GM23338 (cell line): ENCODE results near the gene MAPK14. TPM values are rescaled to one million over a fixed set of nuclear protein-coding genes. Genes with fewer than 3 reads are reported as not detected.
"Not testable (repeated sequence)": the region's sequence is repeated elsewhere in the genome, so short reads cannot be mapped to it uniquely, and the experiment has no call there.

ENCODE experiments used
- ATAC-seq: fragments of 200-7000 bp; cut with Tn5 transposase; 3 replicates; pipeline ENCODE4 v1.9.1; 2020
- DNase-seq: peaks from one replicate; pipeline ENCODE4 v3.0.0-alpha.2; 2015; ENCODE audit warnings: low spot score
- H2AFZ ChIP-seq: fragments of 200-600 bp; sonication (generic); 2 replicates; pipeline ENCODE4 v1.8.0; 2016; ENCODE audit warnings: antibody characterized with exemption, mild to moderate bottlenecking, moderate library complexity
- H3F3A ChIP-seq: fragments of 200-600 bp; sonication (generic); replicated peaks from 2 replicates; pipeline ENCODE4 v1.8.0; 2017; ENCODE audit warnings: antibody characterized with exemption, mixed run types, low read depth
- H3K27ac ChIP-seq: fragments of 200-600 bp; sonication (generic); 2 replicates; pipeline ENCODE4 v1.6.1; 2016; ENCODE audit warnings: low read depth
- H3K27me3 ChIP-seq: fragments of 200-600 bp; sonication (generic); 2 replicates; pipeline ENCODE4 v1.8.0; 2016; ENCODE audit warnings: mild to moderate bottlenecking, mixed run types, moderate library complexity; ENCODE audit not compliant: insufficient read depth
- H3K36me3 ChIP-seq: fragments of 200-600 bp; sonication (generic); 2 replicates; pipeline ENCODE4 v1.8.0; 2016; ENCODE audit warnings: mild to moderate bottlenecking; ENCODE audit not compliant: insufficient read depth
- H3K4me1 ChIP-seq: fragments of 200-600 bp; sonication (generic); 2 replicates; pipeline ENCODE4 v1.8.0; 2016; ENCODE audit warnings: mild to moderate bottlenecking, moderate library complexity; ENCODE audit not compliant: insufficient read depth
- H3K4me2 ChIP-seq: fragments of 200-600 bp; sonication (generic); 2 replicates; pipeline ENCODE4 v1.7.1; 2017; ENCODE audit warnings: mixed run types
- H3K4me3 ChIP-seq: fragments of 200-600 bp; sonication (generic); 2 replicates; pipeline ENCODE4 v1.6.1; 2016; ENCODE audit warnings: mixed run types
- H3K79me2 ChIP-seq: fragments of 200-600 bp; sonication (generic); replicated peaks from 2 replicates; pipeline ENCODE4 v1.8.0; 2017; ENCODE audit warnings: mild to moderate bottlenecking; ENCODE audit not compliant: insufficient read depth
- H3K9me2 ChIP-seq: fragments of 200-600 bp; sonication (generic); 2 replicates; pipeline ENCODE4 v1.8.0; 2017; ENCODE audit not compliant: insufficient read depth
- H4K20me1 ChIP-seq: fragments of 200-600 bp; sonication (generic); replicated peaks from 2 replicates; pipeline ENCODE4 v1.8.0; 2017; ENCODE audit warnings: mild to moderate bottlenecking; ENCODE audit not compliant: insufficient read depth
- H3K27ac Mint-ChIP-seq: 2 replicates; pipeline ENCODE4 v1.8.0; 2020; ENCODE audit warnings: inconsistent platforms, mild to moderate bottlenecking, moderate library complexity, mixed read lengths
- H3K27me3 Mint-ChIP-seq: 3 replicates; pipeline ENCODE4 v1.8.0; 2022; ENCODE audit warnings: low read depth, mild to moderate bottlenecking, moderate library complexity, mixed read lengths, inconsistent platforms; ENCODE audit not compliant: insufficient read depth, poor library complexity
- H3K36me3 Mint-ChIP-seq: 3 replicates; pipeline ENCODE4 v1.8.0; 2021; ENCODE audit warnings: low read depth, mild to moderate bottlenecking, inconsistent platforms, moderate library complexity, mixed read lengths
- H3K4me1 Mint-ChIP-seq: 3 replicates; pipeline ENCODE4 v1.8.0; 2020; ENCODE audit warnings: mild to moderate bottlenecking, inconsistent platforms, mixed read lengths
- H3K4me3 Mint-ChIP-seq: 3 replicates; pipeline ENCODE4 v1.8.0; 2021; ENCODE audit warnings: moderate library complexity, mild to moderate bottlenecking, inconsistent platforms, mixed read lengths
- H3K9me3 Mint-ChIP-seq: 3 replicates; pipeline ENCODE4 v1.8.0; 2020; ENCODE audit warnings: moderate library complexity, mild to moderate bottlenecking, inconsistent platforms, mixed read lengths
- CREB1 ChIP-seq: fragments of 250-450 bp; sonication (Bioruptor Pico); IDR thresholded peaks from 2 replicates; pipeline ENCODE4 v1.5.0; 2020; ENCODE audit warnings: low read depth, mild to moderate bottlenecking, moderate library complexity
- EZH2 ChIP-seq: fragments of 200-600 bp; sonication (generic); IDR thresholded peaks from one replicate; pipeline ENCODE4 v1.8.0; 2017; ENCODE audit warnings: antibody characterized with exemption, mild to moderate bottlenecking, low read depth; ENCODE audit not compliant: unreplicated experiment
- EZH2phosphoT487 ChIP-seq: fragments of 200-600 bp; sonication (generic); IDR thresholded peaks from one replicate; pipeline ENCODE4 v1.8.1; 2018; ENCODE audit warnings: antibody characterized with exemption; ENCODE audit not compliant: unreplicated experiment
- JUNB ChIP-seq: IDR thresholded peaks from one replicate; pipeline ENCODE4 v1.6.1; 2016; ENCODE audit warnings: antibody characterized with exemption; ENCODE audit not compliant: unreplicated experiment
- NANOG ChIP-seq: IDR thresholded peaks from 2 replicates; pipeline ENCODE4 v1.6.1; 2016; ENCODE audit warnings: antibody characterized with exemption, borderline replicate concordance
- POLR2AphosphoS5 ChIP-seq: IDR thresholded peaks from 2 replicates; pipeline ENCODE4 v1.6.1; 2016; ENCODE audit warnings: antibody characterized with exemption, low read depth
- REST ChIP-seq: IDR thresholded peaks from one replicate; pipeline ENCODE4 v1.6.1; 2018; ENCODE audit warnings: antibody characterized with exemption; ENCODE audit not compliant: unreplicated experiment
- STAT1 ChIP-seq: IDR thresholded peaks from one replicate; pipeline ENCODE4 v1.6.1; 2016; ENCODE audit warnings: antibody characterized with exemption; ENCODE audit not compliant: unreplicated experiment
- ZNF114 ChIP-seq: fragments of 250-450 bp; sonication (Bioruptor Pico); IDR thresholded peaks from 2 replicates; pipeline ENCODE4 v1.5.0; 2020; ENCODE audit warnings: mild to moderate bottlenecking, moderate library complexity
- ZNF331 ChIP-seq: fragments of 250-450 bp; sonication (Bioruptor Pico); IDR thresholded peaks from 2 replicates; pipeline ENCODE4 v1.5.0; 2020; ENCODE audit warnings: low read depth, mild to moderate bottlenecking, moderate library complexity
- polyA plus RNA-seq: library from polyadenylated mRNA; unstranded; fragments of >200 nt; fragmentation: Nextera tagmentation; extraction: Ambion mirVana; gene quantifications from 2 replicates; pipeline ENCODE4 v1.2.1, GENCODE V29; 2016
- total RNA-seq: library from RNA; depleted of rRNA; stranded (reverse); fragments of >200 nt; shearing (Covaris generic); gene quantifications from 2 replicates; pipeline ENCODE4 v1.2.3, GENCODE V29; 2014
- TF ChIP-seq, protein P1 (sequence below), 2 experiments: fragments of 200-600 bp in 1 of 2; sonication (generic) in 1 of 2; conservative IDR thresholded peaks; 2 replicates each; pipeline versions ENCODE4 v1.5.1 to v1.6.1; 2016 to 2017; ENCODE audit warnings: antibody characterized with exemption in 2 of 2, low read depth in 2 of 2, mild to moderate bottlenecking in 2 of 2, moderate library complexity in 1 of 2
- TF ChIP-seq, protein P2 (sequence below): IDR thresholded peaks from 2 replicates; pipeline ENCODE4 v1.6.1; 2016; ENCODE audit warnings: antibody characterized with exemption

Gene MAPK14
- total and polyA plus RNA-seq, 2 experiments from 2014 or later: 8.8 to 44.5 TPM

- DNase-seq, H3K36me3 Mint-ChIP-seq, H3K9me3 Mint-ChIP-seq, ATAC-seq, H3K4me3 ChIP-seq, H4K20me1 ChIP-seq, H3K36me3 ChIP-seq, H3K27ac Mint-ChIP-seq, H2AFZ ChIP-seq, H3K9me2 ChIP-seq, H3K27ac ChIP-seq, H3F3A ChIP-seq, H3K4me3 Mint-ChIP-seq, H3K79me2 ChIP-seq: not testable (repeated sequence)
- H3K27me3 ChIP-seq: peaks cover 14% of the 10 kb centered on the region; the same call in 1 of the 2 replicates
- H3K4me2 ChIP-seq: 0 out of 2 replicates have a peak overlapping the region, but pooled peaks have one; percentile 90
- peaks cover 23% of the 10 kb centered on the region for H3K4me1 ChIP-seq
- Mint-ChIP-seq H3K27me3 (peaks cover 10% of the 10 kb centered on the region), H3K4me1 (peaks cover 31% of the 10 kb centered on the region)
Observed at GRCh38 chr6:36129334-36129733, 101.7 kb downstream of the MAPK14 start.

DNA sequence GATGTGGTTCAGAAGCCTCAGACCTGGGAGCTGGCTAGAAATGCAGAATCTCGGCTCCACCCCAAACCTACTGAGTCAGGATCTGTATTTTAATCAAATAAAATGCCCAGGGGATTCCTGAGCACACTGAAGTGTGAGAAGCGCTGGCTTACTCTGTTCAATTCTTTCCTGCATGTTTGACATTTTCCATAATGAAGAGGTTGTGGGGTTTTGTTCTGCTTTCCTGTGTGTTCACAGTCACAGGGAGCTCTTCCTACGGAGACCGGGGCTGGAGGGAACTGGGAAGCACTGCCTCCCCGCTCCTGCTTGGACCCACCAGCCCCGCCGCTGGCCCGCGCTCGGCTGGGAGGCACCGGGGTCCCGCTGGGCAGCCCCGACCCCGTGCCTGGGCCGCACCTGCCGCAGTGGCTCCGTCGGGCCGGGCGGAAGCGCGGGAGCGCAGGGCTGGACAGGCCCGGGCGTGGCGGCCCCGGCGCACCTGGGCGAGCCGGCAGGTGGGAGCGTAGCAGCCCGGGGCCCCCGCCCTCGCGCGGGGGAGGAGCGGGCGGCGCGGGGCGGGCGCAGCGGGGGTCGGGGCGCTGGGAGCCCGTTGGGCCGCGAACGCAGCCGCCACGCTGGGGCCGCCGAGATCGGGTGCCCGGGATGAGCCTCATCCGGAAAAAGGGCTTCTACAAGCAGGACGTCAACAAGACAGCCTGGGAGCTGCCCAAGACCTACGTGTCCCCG is 102.5 kb downstream of the MAPK14 start, which contains the start of gene MAPK13:
Gene MAPK13 (plus strand): TSS at position 573 of the 726 bp plus-strand sequence. CDS start 70 bp downstream, at position 643.
- Histone ChIP-seq H4K20me1 (no peaks in the 10 kb centered on the region), H3K4me2 (peak within 1 kb of the TSS; percentile 90), H3K36me3 (no peaks in the 10 kb centered on the region), H3F3A (no peaks in the 10 kb centered on the region), H3K79me2 (no peaks in the 10 kb centered on the region), H2AFZ (peak within 1 kb of the TSS; percentile 95), H3K27ac (no peak within 1 kb of the TSS), H3K27me3 (peaks cover 14% of the 10 kb centered on the region; the same call in 1 of the 2 replicates), H3K9me2 (no peaks in the 10 kb centered on the region), H3K4me3 (peak within 1 kb of the TSS; percentile 66), H3K4me1 (peaks cover 23% of the 10 kb centered on the region)
- ATAC-seq (peak; percentile 52), DNase-seq (peak; percentile 67)
- Mint-ChIP-seq H3K9me3 (peaks cover 2% of the 10 kb centered on the region; the same call in 1 of the 3 replicates), H3K27ac (no peak within 1 kb of the TSS; the same call in 1 of the 2 replicates), H3K4me1 (peaks cover 31% of the 10 kb centered on the region), H3K4me3 (peak within 1 kb of the TSS; percentile 72), H3K27me3 (peaks cover 10% of the 10 kb centered on the region), H3K36me3 (no peaks in the 10 kb centered on the region)
- no peak for TF ChIP-seq EZH2phosphoT487
- TF ChIP-seq POLR2AphosphoS5: no peak; the same call in 1 of the 2 replicates
- TF ChIP-seq NANOG: no peak
- no peak for TF ChIP-seq ZNF114 (CRISPR knock-in tag)
- TF ChIP-seq REST: no peak
- TF ChIP-seq ZNF331 (CRISPR knock-in tag): no peak
- TF ChIP-seq CREB1 (CRISPR knock-in tag): no peak
- no peak for TF ChIP-seq JUNB
- TF ChIP-seq, protein P1, sequence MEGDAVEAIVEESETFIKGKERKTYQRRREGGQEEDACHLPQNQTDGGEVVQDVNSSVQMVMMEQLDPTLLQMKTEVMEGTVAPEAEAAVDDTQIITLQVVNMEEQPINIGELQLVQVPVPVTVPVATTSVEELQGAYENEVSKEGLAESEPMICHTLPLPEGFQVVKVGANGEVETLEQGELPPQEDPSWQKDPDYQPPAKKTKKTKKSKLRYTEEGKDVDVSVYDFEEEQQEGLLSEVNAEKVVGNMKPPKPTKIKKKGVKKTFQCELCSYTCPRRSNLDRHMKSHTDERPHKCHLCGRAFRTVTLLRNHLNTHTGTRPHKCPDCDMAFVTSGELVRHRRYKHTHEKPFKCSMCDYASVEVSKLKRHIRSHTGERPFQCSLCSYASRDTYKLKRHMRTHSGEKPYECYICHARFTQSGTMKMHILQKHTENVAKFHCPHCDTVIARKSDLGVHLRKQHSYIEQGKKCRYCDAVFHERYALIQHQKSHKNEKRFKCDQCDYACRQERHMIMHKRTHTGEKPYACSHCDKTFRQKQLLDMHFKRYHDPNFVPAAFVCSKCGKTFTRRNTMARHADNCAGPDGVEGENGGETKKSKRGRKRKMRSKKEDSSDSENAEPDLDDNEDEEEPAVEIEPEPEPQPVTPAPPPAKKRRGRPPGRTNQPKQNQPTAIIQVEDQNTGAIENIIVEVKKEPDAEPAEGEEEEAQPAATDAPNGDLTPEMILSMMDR (conservative IDR thresholded peaks at IDR 0.05; ENCODE audit: low read depth in 2 of 2): no peak
- no peak for TF ChIP-seq STAT1
- TF ChIP-seq EZH2: no peak
- TF ChIP-seq, protein P2, sequence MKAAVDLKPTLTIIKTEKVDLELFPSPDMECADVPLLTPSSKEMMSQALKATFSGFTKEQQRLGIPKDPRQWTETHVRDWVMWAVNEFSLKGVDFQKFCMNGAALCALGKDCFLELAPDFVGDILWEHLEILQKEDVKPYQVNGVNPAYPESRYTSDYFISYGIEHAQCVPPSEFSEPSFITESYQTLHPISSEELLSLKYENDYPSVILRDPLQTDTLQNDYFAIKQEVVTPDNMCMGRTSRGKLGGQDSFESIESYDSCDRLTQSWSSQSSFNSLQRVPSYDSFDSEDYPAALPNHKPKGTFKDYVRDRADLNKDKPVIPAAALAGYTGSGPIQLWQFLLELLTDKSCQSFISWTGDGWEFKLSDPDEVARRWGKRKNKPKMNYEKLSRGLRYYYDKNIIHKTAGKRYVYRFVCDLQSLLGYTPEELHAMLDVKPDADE: no peak
